NCI-H524 (cell line): ENCODE data around the gene PIEZO2.

ENCODE experiments used
- DNase-seq, 2 experiments: peaks; one replicate each; lab custom pipeline; 2025; lab: John Stamatoyannopoulos, UW

Gene PIEZO2

GRCh38 chr18:11112286-11112685, 37.1 kb downstream of the PIEZO2 start:
- DNase-seq, result no peak

GRCh38 chr18:11110509-11110908, 38.9 kb downstream of the PIEZO2 start:
- DNase-seq, result no peak

GRCh38 chr18:11108947-11109346, 40.4 kb downstream of the PIEZO2 start:
- DNase-seq, result no peak

GRCh38 chr18:11106894-11107293, 42.5 kb downstream of the PIEZO2 start:
- DNase-seq, result no peak

GRCh38 chr18:11105463-11105862, 43.9 kb downstream of the PIEZO2 start:
- DNase-seq, result no peak

- DNase-seq, result no peak
Observed at GRCh38 chr18:11104307-11104706, 45.1 kb downstream of the PIEZO2 start.

- DNase-seq, result no peak
Observed at GRCh38 chr18:11096839-11097750, 52.3 kb downstream of the PIEZO2 start.

GRCh38 chr18:11096411-11096810, 53.0 kb downstream of the PIEZO2 start:
- no peak for DNase-seq

GRCh38 chr18:11095674-11096293, 53.6 kb downstream of the PIEZO2 start:
- DNase-seq, result no peak

- DNase-seq, result no peak
Observed at GRCh38 chr18:11095211-11095610, 54.2 kb downstream of the PIEZO2 start.

GRCh38 chr18:11091746-11092145, 57.6 kb downstream of the PIEZO2 start:
- no peak for DNase-seq

- DNase-seq, result no peak
Observed at GRCh38 chr18:11089931-11090715, 59.2 kb downstream of the PIEZO2 start.

GRCh38 chr18:11081009-11081532, 68.3 kb downstream of the PIEZO2 start:
- no peak for DNase-seq

GRCh38 chr18:11078491-11078890, 70.9 kb downstream of the PIEZO2 start:
- DNase-seq, result no peak

- no peak for DNase-seq
Observed at GRCh38 chr18:11077548-11078187, 71.7 kb downstream of the PIEZO2 start.

GRCh38 chr18:11074889-11075288, 74.5 kb downstream of the PIEZO2 start:
- no peak for DNase-seq

- no peak for DNase-seq
Observed at GRCh38 chr18:11073971-11074370, 75.4 kb downstream of the PIEZO2 start.

GRCh38 chr18:11072632-11073031, 76.7 kb downstream of the PIEZO2 start:
- DNase-seq, result no peak

GRCh38 chr18:11071300-11071699, 78.1 kb downstream of the PIEZO2 start:
- no peak for DNase-seq

GRCh38 chr18:11070593-11070992, 78.8 kb downstream of the PIEZO2 start:
- no peak for DNase-seq

- DNase-seq, result no peak
Observed at GRCh38 chr18:11066038-11066437, 83.3 kb downstream of the PIEZO2 start.
